LNCAP (cell line): ENCODE measurements around the gene GLRX5.

Experiments used
- CTCF ChIP-seq: fragments of 450-650 bp; IDR thresholded peaks from 2 replicates; pipeline ENCODE4 v1.5.1; 2017; ENCODE audit warnings: mild to moderate bottlenecking

The GLRX5 gene

GRCh38 chr14:95561001-95561412, 26.2 kb downstream of the GLRX5 start:
- TF ChIP-seq CTCF: peak; percentile 99

GRCh38 chr14:95562892-95563685, 28.2 kb downstream of the GLRX5 start:
- TF ChIP-seq CTCF: no peak

GRCh38 chr14:95564060-95564459, 29.2 kb downstream of the GLRX5 start:
- no peak for TF ChIP-seq CTCF

- no peak for TF ChIP-seq CTCF
Measured at GRCh38 chr14:95569440-95569839, 34.6 kb downstream of the GLRX5 start.

- no peak for TF ChIP-seq CTCF
Measured at GRCh38 chr14:95573313-95573712, 38.5 kb downstream of the GLRX5 start.

GRCh38 chr14:95575840-95576473, 41.1 kb downstream of the GLRX5 start:
- no peak for TF ChIP-seq CTCF

- TF ChIP-seq CTCF: no peak
Measured at GRCh38 chr14:95577067-95577800, 42.4 kb downstream of the GLRX5 start.
